Liver (tissue), 9 donors: ENCODE data around the gene VSTM2L. TPM values are rescaled to one million over a fixed set of nuclear protein-coding genes. Genes with fewer than 3 reads are reported as not detected.

Experiments used
- DNase-seq: peaks from one replicate; pipeline ENCODE4 v3.0.0-alpha.2; 2017; ENCODE audit warnings: low spot score
- H3K27ac ChIP-seq, 2 donors: one replicate each; pipeline ENCODE4 v1.7.0; 2013; ENCODE audit warnings: inconsistent platforms in 2 of 2, low read length in 2 of 2, control low read depth in 1 of 2, low read depth in 1 of 2, mild to moderate bottlenecking in 1 of 2
- H3K27me3 ChIP-seq, 4 donors: one replicate each; pipeline versions ENCODE4 v1.6.1 to v1.7.0; 2013; ENCODE audit warnings: low read length in 3 of 4, inconsistent platforms in 1 of 4, mild to moderate bottlenecking in 1 of 4, moderate library complexity in 1 of 4; ENCODE audit not compliant: control insufficient read depth in 4 of 4, insufficient read depth in 4 of 4
- H3K36me3 ChIP-seq, 4 donors: one replicate each; pipeline versions ENCODE4 v1.6.1 to v1.7.0; 2013; ENCODE audit warnings: low read length in 3 of 4, mild to moderate bottlenecking in 3 of 4, low read depth in 1 of 4, moderate library complexity in 1 of 4; ENCODE audit not compliant: control insufficient read depth in 4 of 4, insufficient read depth in 3 of 4
- H3K4me1 ChIP-seq, 4 donors: one replicate each; pipeline versions ENCODE4 v1.6.1 to v1.7.0; 2013; ENCODE audit warnings: low read length in 3 of 4, mild to moderate bottlenecking in 3 of 4, moderate library complexity in 1 of 4; ENCODE audit not compliant: control insufficient read depth in 4 of 4, insufficient read depth in 4 of 4
- H3K4me3 ChIP-seq, 3 donors: one replicate each; pipeline versions ENCODE4 v1.6.1 to v1.7.0; 2013; ENCODE audit warnings: low read length in 3 of 3, control low read depth in 1 of 3, low read depth in 1 of 3, mild to moderate bottlenecking in 1 of 3
- H3K9ac ChIP-seq, 2 donors: one replicate each; pipeline ENCODE4 v1.7.0; 2013; ENCODE audit warnings: low read length in 2 of 2, mild to moderate bottlenecking in 2 of 2, moderate library complexity in 2 of 2, control low read depth in 1 of 2, low read depth in 1 of 2
- H3K9me3 ChIP-seq, 4 donors: one replicate each; pipeline versions ENCODE4 v1.6.1 to v1.7.0; 2013; ENCODE audit warnings: low read length in 3 of 4; ENCODE audit not compliant: control insufficient read depth in 4 of 4
- EGR1 ChIP-seq, 2 donors: IDR thresholded peaks; 2 replicates each; pipeline ENCODE4 v1.6.1; 2016 to 2018; ENCODE audit warnings: antibody characterized with exemption in 2 of 2, low read depth in 2 of 2
- FOXA1 ChIP-seq: IDR thresholded peaks from 2 replicates; pipeline ENCODE4 v1.6.1; 2016; ENCODE audit warnings: antibody characterized with exemption
- FOXA2 ChIP-seq: IDR thresholded peaks from 2 replicates; pipeline ENCODE4 v1.6.1; 2016; ENCODE audit warnings: antibody characterized with exemption
- GABPA ChIP-seq, 2 donors: IDR thresholded peaks in 1 of 2; conservative IDR thresholded peaks in 1 of 2; 2 replicates each; pipeline ENCODE4 v1.6.1; 2016; ENCODE audit warnings: antibody characterized with exemption in 2 of 2, mild to moderate bottlenecking in 1 of 2, moderate library complexity in 1 of 2
- HNF4A ChIP-seq, 2 donors: conservative IDR thresholded peaks; 2 replicates each; pipeline ENCODE4 v1.6.1; 2016; ENCODE audit warnings: antibody characterized with exemption in 2 of 2, mild to moderate bottlenecking in 2 of 2
- HNF4G ChIP-seq: IDR thresholded peaks from 2 replicates; pipeline ENCODE4 v1.6.1; 2016; ENCODE audit warnings: antibody characterized with exemption
- JUND ChIP-seq, 2 donors: IDR thresholded peaks; 2 replicates each; pipeline ENCODE4 v1.6.1; 2016; ENCODE audit warnings: antibody characterized with exemption in 2 of 2
- RAD21 ChIP-seq, 2 donors: IDR thresholded peaks; 2 replicates each; pipeline ENCODE4 v1.6.1; 2016; ENCODE audit warnings: antibody characterized with exemption in 2 of 2, mild to moderate bottlenecking in 2 of 2
- SP1 ChIP-seq: IDR thresholded peaks from 2 replicates; pipeline ENCODE4 v1.6.1; 2018; ENCODE audit warnings: antibody characterized with exemption, mild to moderate bottlenecking
- YY1 ChIP-seq: IDR thresholded peaks from 2 replicates; pipeline ENCODE4 v1.6.1; 2016; ENCODE audit warnings: antibody characterized with exemption, mild to moderate bottlenecking
- WGBS: extraction: QIAGEN DNeasy Blood & Tissue Kit; methylation state at CpG from one replicate; pipeline ENCODE4 v1.1.7; 2013; 5-methylcytosine and 5-hydroxymethylcytosine counted together
- polyA plus RNA-seq, 2 donors: library from polyadenylated mRNA; stranded (reverse) in 1 of 2; unstranded in 1 of 2; fragments of 200-250 nt in 1 of 2; fragments of >200 nt in 1 of 2; fragmentation: Nextera tagmentation in 1 of 2; extraction: Ambion mirVana in 1 of 2; gene quantifications; one replicate each; pipeline versions ENCODE4 v1.2.1 to v1.2.3, GENCODE V29; 2013 to 2015
- total RNA-seq, 2 donors: library from RNA; depleted of rRNA; stranded (reverse); fragments of >200 nt; gene quantifications; one replicate each; pipeline ENCODE4 v1.2.3, GENCODE V29; 2014
- TF ChIP-seq, protein P1 (sequence below): fragments of 150-350 bp; IDR thresholded peaks from 2 replicates; pipeline ENCODE4 v1.5.1; 2017; ENCODE audit warnings: improper control_type of control experiment, low read depth, low read length; ENCODE audit not compliant: missing input control
- TF ChIP-seq, protein P2 (sequence below): IDR thresholded peaks from 2 replicates; pipeline ENCODE4 v1.6.1; 2016; ENCODE audit warnings: antibody characterized with exemption, mild to moderate bottlenecking
- TF ChIP-seq, protein P3 (sequence below): IDR thresholded peaks from 2 replicates; pipeline ENCODE4 v1.6.1; 2016; ENCODE audit warnings: antibody characterized with exemption
- TF ChIP-seq, protein P4 (sequence below): IDR thresholded peaks from 2 replicates; pipeline ENCODE4 v1.6.1; 2016; ENCODE audit warnings: antibody characterized with exemption
- donor health status: healthy.
- donor health status: healthy.
- donor health status: healthy.
- donor health status: healthy.
- donor health status: healthy.

The VSTM2L gene
- total and polyA plus RNA-seq, 4 donors = 0.31 to 0.79 (median 0.56) TPM

DNA sequence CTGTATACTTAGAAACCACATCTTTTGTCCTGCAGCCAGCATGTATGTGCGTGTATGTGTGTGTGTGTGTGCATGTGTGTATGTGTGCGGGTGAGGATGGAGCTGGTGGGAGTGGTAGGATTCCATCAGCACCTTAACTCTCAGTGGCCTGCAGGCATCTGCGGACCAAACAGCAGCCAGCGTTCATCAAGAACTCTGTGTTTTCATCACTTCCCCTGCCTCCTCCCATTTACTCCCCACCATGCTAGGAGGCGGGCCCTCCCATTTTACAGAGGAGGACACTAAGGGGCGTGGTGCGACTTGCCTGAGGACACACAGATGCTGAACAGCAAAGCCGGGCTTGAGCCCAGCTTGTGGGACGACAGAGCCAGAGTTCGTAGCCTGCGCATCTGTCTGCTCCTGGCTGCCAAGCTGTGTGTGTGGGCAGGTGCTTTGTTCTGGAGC, 8.9 kb downstream of the VSTM2L start:
- no peaks in the 10 kb centered on the region for H3K9me3 ChIP-seq

DNA sequence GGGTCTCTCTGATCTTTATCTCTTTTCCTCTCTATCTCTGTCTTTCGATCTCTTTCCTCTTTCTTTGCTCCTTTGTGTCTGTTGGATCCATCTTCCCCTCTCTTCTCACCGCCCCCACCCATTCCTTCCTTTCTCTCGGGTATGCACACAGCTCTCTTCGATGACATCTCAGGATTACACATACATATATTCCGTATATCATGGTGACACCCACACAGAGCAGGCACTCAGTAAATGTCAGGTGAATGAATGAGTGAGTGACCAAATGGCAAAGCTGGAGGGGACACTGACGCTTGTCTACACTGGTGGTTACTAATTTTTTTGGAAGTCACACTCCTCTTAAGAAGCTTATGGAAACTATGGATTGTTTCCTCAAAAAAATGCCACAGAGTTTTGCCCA, 9.9 kb downstream of the VSTM2L start:
- peaks cover 0 to 10% (median 3%) of the 10 kb centered on the region in 4 donors for H3K4me1 ChIP-seq
- DNase-seq = no peak
- no peaks in the 10 kb centered on the region for H3K9me3 ChIP-seq
- H3K27ac ChIP-seq = no peak overlapping the region
- no peaks in the 10 kb centered on the region for H3K36me3 ChIP-seq
- no peak overlapping the region for H3K4me3 ChIP-seq
- H3K27me3 ChIP-seq = no peaks in the 10 kb centered on the region
- WGBS = 77% methylated on average over 6 of the region's 6 CpGs
- H3K9ac ChIP-seq = no peak overlapping the region
- TF ChIP-seq, protein P1, sequence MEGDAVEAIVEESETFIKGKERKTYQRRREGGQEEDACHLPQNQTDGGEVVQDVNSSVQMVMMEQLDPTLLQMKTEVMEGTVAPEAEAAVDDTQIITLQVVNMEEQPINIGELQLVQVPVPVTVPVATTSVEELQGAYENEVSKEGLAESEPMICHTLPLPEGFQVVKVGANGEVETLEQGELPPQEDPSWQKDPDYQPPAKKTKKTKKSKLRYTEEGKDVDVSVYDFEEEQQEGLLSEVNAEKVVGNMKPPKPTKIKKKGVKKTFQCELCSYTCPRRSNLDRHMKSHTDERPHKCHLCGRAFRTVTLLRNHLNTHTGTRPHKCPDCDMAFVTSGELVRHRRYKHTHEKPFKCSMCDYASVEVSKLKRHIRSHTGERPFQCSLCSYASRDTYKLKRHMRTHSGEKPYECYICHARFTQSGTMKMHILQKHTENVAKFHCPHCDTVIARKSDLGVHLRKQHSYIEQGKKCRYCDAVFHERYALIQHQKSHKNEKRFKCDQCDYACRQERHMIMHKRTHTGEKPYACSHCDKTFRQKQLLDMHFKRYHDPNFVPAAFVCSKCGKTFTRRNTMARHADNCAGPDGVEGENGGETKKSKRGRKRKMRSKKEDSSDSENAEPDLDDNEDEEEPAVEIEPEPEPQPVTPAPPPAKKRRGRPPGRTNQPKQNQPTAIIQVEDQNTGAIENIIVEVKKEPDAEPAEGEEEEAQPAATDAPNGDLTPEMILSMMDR = no peak
- TF ChIP-seq FOXA2 = no peak
- TF ChIP-seq EGR1 (IDR thresholded peaks at IDR 0.05; ENCODE audit: low read depth in 2 of 2) = no peak
- TF ChIP-seq, protein P2, sequence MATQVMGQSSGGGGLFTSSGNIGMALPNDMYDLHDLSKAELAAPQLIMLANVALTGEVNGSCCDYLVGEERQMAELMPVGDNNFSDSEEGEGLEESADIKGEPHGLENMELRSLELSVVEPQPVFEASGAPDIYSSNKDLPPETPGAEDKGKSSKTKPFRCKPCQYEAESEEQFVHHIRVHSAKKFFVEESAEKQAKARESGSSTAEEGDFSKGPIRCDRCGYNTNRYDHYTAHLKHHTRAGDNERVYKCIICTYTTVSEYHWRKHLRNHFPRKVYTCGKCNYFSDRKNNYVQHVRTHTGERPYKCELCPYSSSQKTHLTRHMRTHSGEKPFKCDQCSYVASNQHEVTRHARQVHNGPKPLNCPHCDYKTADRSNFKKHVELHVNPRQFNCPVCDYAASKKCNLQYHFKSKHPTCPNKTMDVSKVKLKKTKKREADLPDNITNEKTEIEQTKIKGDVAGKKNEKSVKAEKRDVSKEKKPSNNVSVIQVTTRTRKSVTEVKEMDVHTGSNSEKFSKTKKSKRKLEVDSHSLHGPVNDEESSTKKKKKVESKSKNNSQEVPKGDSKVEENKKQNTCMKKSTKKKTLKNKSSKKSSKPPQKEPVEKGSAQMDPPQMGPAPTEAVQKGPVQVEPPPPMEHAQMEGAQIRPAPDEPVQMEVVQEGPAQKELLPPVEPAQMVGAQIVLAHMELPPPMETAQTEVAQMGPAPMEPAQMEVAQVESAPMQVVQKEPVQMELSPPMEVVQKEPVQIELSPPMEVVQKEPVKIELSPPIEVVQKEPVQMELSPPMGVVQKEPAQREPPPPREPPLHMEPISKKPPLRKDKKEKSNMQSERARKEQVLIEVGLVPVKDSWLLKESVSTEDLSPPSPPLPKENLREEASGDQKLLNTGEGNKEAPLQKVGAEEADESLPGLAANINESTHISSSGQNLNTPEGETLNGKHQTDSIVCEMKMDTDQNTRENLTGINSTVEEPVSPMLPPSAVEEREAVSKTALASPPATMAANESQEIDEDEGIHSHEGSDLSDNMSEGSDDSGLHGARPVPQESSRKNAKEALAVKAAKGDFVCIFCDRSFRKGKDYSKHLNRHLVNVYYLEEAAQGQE = no peak
- no peak for TF ChIP-seq HNF4G
- TF ChIP-seq FOXA1 = no peak
- no peak for TF ChIP-seq GABPA (IDR thresholded peaks at IDR 0.05 in 1 of 2, conservative IDR thresholded peaks at IDR 0.05 in 1 of 2)
- TF ChIP-seq, protein P3, sequence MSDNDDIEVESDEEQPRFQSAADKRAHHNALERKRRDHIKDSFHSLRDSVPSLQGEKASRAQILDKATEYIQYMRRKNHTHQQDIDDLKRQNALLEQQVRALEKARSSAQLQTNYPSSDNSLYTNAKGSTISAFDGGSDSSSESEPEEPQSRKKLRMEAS = no peak
- TF ChIP-seq YY1 = no peak

More for the DNA sequence above, 8.9 kb downstream of the VSTM2L start:
- H3K9ac ChIP-seq = no peak overlapping the region
- no peaks in the 10 kb centered on the region for H3K27me3 ChIP-seq
- WGBS = 31% methylated on average over 11 of the region's 11 CpGs
- peaks cover 0 to 10% (median 3%) of the 10 kb centered on the region in 4 donors for H3K4me1 ChIP-seq
- H3K4me3 ChIP-seq = no peak overlapping the region
- no peaks in the 10 kb centered on the region for H3K36me3 ChIP-seq
- TF ChIP-seq, protein P3 = no peak
- TF ChIP-seq FOXA2 (no peak), HNF4A (conservative IDR thresholded peaks at IDR 0.05) (no peak), RAD21 (IDR thresholded peaks at IDR 0.05) (no peak), SP1 (no peak), JUND (IDR thresholded peaks at IDR 0.05) (no peak), HNF4G (no peak), YY1 (no peak)
- TF ChIP-seq, protein P2 = no peak
- TF ChIP-seq, protein P4, sequence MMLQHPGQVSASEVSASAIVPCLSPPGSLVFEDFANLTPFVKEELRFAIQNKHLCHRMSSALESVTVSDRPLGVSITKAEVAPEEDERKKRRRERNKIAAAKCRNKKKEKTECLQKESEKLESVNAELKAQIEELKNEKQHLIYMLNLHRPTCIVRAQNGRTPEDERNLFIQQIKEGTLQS = no peak
- TF ChIP-seq, protein P1 = no peak
- H3K27ac ChIP-seq = no peak overlapping the region
- no peak for DNase-seq
